H1 (cell line): Measurements from ENCODE around the gene MROH2B. TPM values are rescaled to one million over a fixed set of nuclear protein-coding genes. Genes with fewer than 3 reads are reported as not detected.

Experiments used
- CHD7 ChIP-seq: fragments of 300-600 bp; sonication (generic); IDR thresholded peaks from 2 replicates; pipeline ENCODE4 v1.7.1; 2012; ENCODE audit warnings: low read length, moderate library complexity, mild to moderate bottlenecking, inconsistent platforms; ENCODE audit not compliant: insufficient replicate concordance
- SP2 ChIP-seq: IDR thresholded peaks from 2 replicates; pipeline ENCODE4 v1.6.1; 2012; ENCODE audit warnings: mild to moderate bottlenecking, low read length, inconsistent platforms
- polyA plus RNA-seq, 7 experiments: library from polyadenylated mRNA; depleted of rRNA in 3 of 7; stranded (reverse) in 5 of 7; unstranded in 2 of 7; fragments of >200 nt in 5 of 7; fragments of 200-250 nt in 2 of 7; gene quantifications; 1 replicate in 5 of 7; 2 replicates in 1 of 7; 4 replicates in 1 of 7; pipeline versions ENCODE4 v1.2.1 to v1.2.3, GENCODE V29; 2011 to 2013; ENCODE audit warnings: missing spikeins in 2 of 7, mixed read lengths in 2 of 7
- total RNA-seq: library from RNA; stranded (reverse); fragmentation: NEBNext Ultra II Directional; extraction: Animal tissue kit (Norgen Biotek cat#: 25700); gene quantifications from 2 replicates; pipeline ENCODE4 v1.2.1, GENCODE V29; 2021

The MROH2B gene
- total and polyA plus RNA-seq, 2 of the 8 experiments (the other 6 are each of a cell fraction or from before 2014, with no cell fraction given) = not detected

GRCh38 chr5:41010572-41010971, 60.6 kb downstream of the MROH2B start (continued):
- TF ChIP-seq CHD7 = no peak
- TF ChIP-seq SP2 = no peak
- TF ChIP-seq, all 59 proteins: peak for 0
